OCI-LY7 (cell line): Measurements from ENCODE around the gene AUTS2.
"Not testable (repeated sequence)": the region's sequence is repeated elsewhere in the genome, so short reads cannot be mapped to it uniquely, and the experiment has no call there.

Source experiments
- EZH2phosphoT487 ChIP-seq: fragments of 200-600 bp; sonication (generic); IDR thresholded peaks from 2 replicates; pipeline ENCODE4 v1.6.1; 2018; ENCODE audit warnings: low read depth, borderline replicate concordance, mild to moderate bottlenecking, mixed run types, antibody characterized with exemption, low read length, moderate library complexity, mixed read lengths
- TF ChIP-seq, protein P1 (sequence below): fragments of 200-600 bp; sonication (generic); conservative IDR thresholded peaks from 2 replicates; pipeline ENCODE4 v1.5.1; 2014; ENCODE audit warnings: mild to moderate bottlenecking, antibody characterized with exemption, low read length, moderate library complexity, mixed read lengths

- TF ChIP-seq, protein P1, sequence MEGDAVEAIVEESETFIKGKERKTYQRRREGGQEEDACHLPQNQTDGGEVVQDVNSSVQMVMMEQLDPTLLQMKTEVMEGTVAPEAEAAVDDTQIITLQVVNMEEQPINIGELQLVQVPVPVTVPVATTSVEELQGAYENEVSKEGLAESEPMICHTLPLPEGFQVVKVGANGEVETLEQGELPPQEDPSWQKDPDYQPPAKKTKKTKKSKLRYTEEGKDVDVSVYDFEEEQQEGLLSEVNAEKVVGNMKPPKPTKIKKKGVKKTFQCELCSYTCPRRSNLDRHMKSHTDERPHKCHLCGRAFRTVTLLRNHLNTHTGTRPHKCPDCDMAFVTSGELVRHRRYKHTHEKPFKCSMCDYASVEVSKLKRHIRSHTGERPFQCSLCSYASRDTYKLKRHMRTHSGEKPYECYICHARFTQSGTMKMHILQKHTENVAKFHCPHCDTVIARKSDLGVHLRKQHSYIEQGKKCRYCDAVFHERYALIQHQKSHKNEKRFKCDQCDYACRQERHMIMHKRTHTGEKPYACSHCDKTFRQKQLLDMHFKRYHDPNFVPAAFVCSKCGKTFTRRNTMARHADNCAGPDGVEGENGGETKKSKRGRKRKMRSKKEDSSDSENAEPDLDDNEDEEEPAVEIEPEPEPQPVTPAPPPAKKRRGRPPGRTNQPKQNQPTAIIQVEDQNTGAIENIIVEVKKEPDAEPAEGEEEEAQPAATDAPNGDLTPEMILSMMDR: not testable (repeated sequence)
- TF ChIP-seq EZH2phosphoT487: not testable (repeated sequence)
Measured at GRCh38 chr7:70594885-70595284, 996.6 kb downstream of the AUTS2 start.
